GM12891 (cell line): ENCODE measurements around the gene SUPT16H.
A peak's percentile ranks its signal among the peaks of the same experiment; 100 is the strongest.

Experiments
- DNase-seq: peaks from one replicate; pipeline ENCODE4 v3.0.0; 2011; ENCODE audit warnings: low spot score; ENCODE audit not compliant: insufficient read length
- FAIRE-seq: peaks from 2 replicates; lab custom pipeline; 2011; peaks lifted over from hg19 to GRCh38; lab: Jason Lieb, UNC
- PAX5 ChIP-seq: IDR thresholded peaks from 2 replicates; pipeline ENCODE4 v1.6.1; 2011; ENCODE audit warnings: low read length, moderate library complexity, mild to moderate bottlenecking; ENCODE audit not compliant: insufficient read depth, severe bottlenecking
- POLR2A ChIP-seq: IDR thresholded peaks from 2 replicates; pipeline ENCODE4 v1.6.1; 2011; ENCODE audit warnings: low read depth, low read length, control low read depth
- POLR2AphosphoS5 ChIP-seq: IDR thresholded peaks from 2 replicates; pipeline ENCODE4 v1.6.1; 2011; ENCODE audit warnings: low read depth, low read length, control low read depth
- POU2F2 ChIP-seq: IDR thresholded peaks from 2 replicates; pipeline ENCODE4 v1.6.1; 2011; ENCODE audit warnings: low read depth, mild to moderate bottlenecking, control low read depth, low read length, moderate library complexity
- SPI1 ChIP-seq: IDR thresholded peaks from 2 replicates; pipeline ENCODE4 v1.6.1; 2011; ENCODE audit warnings: low read depth, low read length, control low read depth
- TAF1 ChIP-seq: IDR thresholded peaks from 2 replicates; pipeline ENCODE4 v1.6.1; 2011; ENCODE audit warnings: low read depth, low read length, control low read depth

SUPT16H gene

GRCh38 chr14:21326972-21327371 lies 56.8 kb downstream of the SUPT16H start:
- FAIRE-seq (no peak), DNase-seq (no peak)
- TF ChIP-seq PAX5 (no peak), POLR2A (no peak), SPI1 (no peak), TAF1 (no peak), POU2F2 (no peak), POLR2AphosphoS5 (no peak)

- FAIRE-seq (no peak), DNase-seq (no peak)
- TF ChIP-seq SPI1 (no peak), POLR2A (no peak), PAX5 (no peak), TAF1 (no peak), POU2F2 (no peak), POLR2AphosphoS5 (no peak)
Measured at GRCh38 chr14:21322716-21323115, 61.1 kb downstream of the SUPT16H start.

GRCh38 chr14:21320913-21321312 lies 62.9 kb downstream of the SUPT16H start:
- FAIRE-seq = no peak
- no peak for DNase-seq
- TF ChIP-seq TAF1 (no peak), POLR2AphosphoS5 (no peak), POLR2A (no peak), POU2F2 (no peak), PAX5 (no peak), SPI1 (no peak)

- peak; percentile 30 for DNase-seq
- no peak for FAIRE-seq
- TF ChIP-seq PAX5 (no peak), TAF1 (no peak), SPI1 (peak; percentile 72)
Measured at GRCh38 chr14:21317398-21317797, 66.4 kb downstream of the SUPT16H start.

DNA sequence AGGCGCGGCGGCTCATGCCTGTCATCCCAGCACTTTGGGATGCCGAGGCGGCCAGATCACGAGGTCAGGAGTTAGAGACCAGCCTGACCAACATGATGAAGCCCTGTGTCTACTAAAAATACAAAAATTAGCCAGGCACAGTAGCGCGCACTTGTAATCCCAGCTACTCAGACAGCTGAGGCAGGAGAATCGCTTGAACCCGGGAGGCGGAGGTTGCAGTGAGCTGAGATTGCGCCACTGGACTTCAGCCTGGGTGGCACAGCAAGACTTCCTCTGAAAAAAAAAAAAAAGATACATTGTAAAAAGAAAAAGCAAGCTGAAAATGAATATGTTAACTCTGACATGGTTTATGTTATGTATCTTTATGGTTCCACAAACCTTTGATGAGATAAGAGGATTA lies 70.3 kb downstream of the SUPT16H start:
- FAIRE-seq = no peak

GRCh38 chr14:21311614-21312013 lies 72.2 kb downstream of the SUPT16H start:
- no peak for FAIRE-seq
- no peak for DNase-seq
- TF ChIP-seq PAX5 = no peak
- no peak for TF ChIP-seq SPI1

More for the DNA sequence above, 70.3 kb downstream of the SUPT16H start:
- DNase-seq = no peak
- TF ChIP-seq POLR2A (no peak), PAX5 (no peak), TAF1 (no peak), SPI1 (no peak), POU2F2 (no peak), POLR2AphosphoS5 (no peak)

GRCh38 chr14:21309956-21310355 lies 73.9 kb downstream of the SUPT16H start:
- DNase-seq = no peak
- TF ChIP-seq POLR2A (no peak), POU2F2 (no peak), POLR2AphosphoS5 (no peak), SPI1 (no peak), PAX5 (no peak), TAF1 (no peak)
- no peak for FAIRE-seq

- DNase-seq (no peak), FAIRE-seq (no peak)
- TF ChIP-seq TAF1 (no peak), POLR2A (no peak), SPI1 (no peak), PAX5 (no peak), POU2F2 (no peak), POLR2AphosphoS5 (no peak)
Measured at GRCh38 chr14:21309238-21309636, 74.6 kb downstream of the SUPT16H start.

GRCh38 chr14:21308479-21309237 lies 75.2 kb downstream of the SUPT16H start:
- DNase-seq (peak; percentile 40), FAIRE-seq (peak; percentile 98)
- TF ChIP-seq POLR2A = peak; percentile 96
- TF ChIP-seq TAF1 = peak; percentile 74; the same call in 1 of the 2 replicates
- TF ChIP-seq SPI1 = no peak
- TF ChIP-seq POLR2AphosphoS5 = peak; percentile 96
- no peak for TF ChIP-seq PAX5
- peak; percentile 99 for TF ChIP-seq POU2F2

GRCh38 chr14:21308132-21308478 lies 75.7 kb downstream of the SUPT16H start:
- no peak for DNase-seq
- TF ChIP-seq POU2F2 (no peak), POLR2A (no peak), PAX5 (no peak), SPI1 (no peak), POLR2AphosphoS5 (no peak), TAF1 (no peak)
- FAIRE-seq = no peak
